ENCODE measurements around the gene RAB3GAP1.

Gene RAB3GAP1

DNA sequence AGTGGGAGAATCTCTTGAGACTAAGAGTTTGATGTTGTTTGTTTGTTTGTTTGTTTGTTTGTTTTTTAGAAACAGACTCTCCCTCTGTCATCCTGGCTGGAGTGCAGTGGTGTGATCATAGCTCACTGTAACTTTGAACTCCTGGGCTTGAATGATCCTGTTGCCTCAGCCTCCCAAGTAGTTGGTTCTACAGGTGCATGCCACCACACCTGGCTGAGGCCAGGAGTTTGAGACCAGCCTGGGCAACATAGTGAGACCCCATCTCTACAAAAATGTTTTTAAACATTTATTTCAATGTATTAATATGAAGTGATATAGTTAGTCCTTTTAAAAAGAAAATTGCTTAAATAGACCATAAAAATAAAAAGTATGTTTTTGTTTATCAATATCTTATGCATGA lies 40.5 kb upstream of the RAB3GAP1 start:
- Histone ChIP-seq H3K9me3 (ENCODE audit: low read length) (no peaks in the 10 kb centered on the region), H3K27ac (ENCODE audit: low read depth, low read length, poor library complexity, severe bottlenecking) (no peak overlapping the region), H2AFZ (ENCODE audit: low read length) (no peak overlapping the region), H3K27me3 (ENCODE audit: insufficient read depth, low read length) (no peaks in the 10 kb centered on the region), H3K36me3 (ENCODE audit: insufficient read depth, low read length) (no peaks in the 10 kb centered on the region; the same call in 1 of the 2 replicates), H3F3A (ENCODE audit: insufficient read depth, low read length) (no peaks in the 10 kb centered on the region), H3K9ac (ENCODE audit: low read length) (no peak overlapping the region), H3K79me2 (ENCODE audit: insufficient read depth, low read length) (no peaks in the 10 kb centered on the region), H3K4me2 (ENCODE audit: low read length) (no peak overlapping the region), H3K9me2 (ENCODE audit: low read depth, low read length) (no peaks in the 10 kb centered on the region), H3K4me1 (ENCODE audit: insufficient read depth, low read length, severe bottlenecking) (no peaks in the 10 kb centered on the region), H3K4me3 (ENCODE audit: low read depth, low read length, poor library complexity, severe bottlenecking) (no peak overlapping the region), H4K20me1 (ENCODE audit: insufficient read depth, low read length) (no peaks in the 10 kb centered on the region)
- TF ChIP-seq, protein P1, sequence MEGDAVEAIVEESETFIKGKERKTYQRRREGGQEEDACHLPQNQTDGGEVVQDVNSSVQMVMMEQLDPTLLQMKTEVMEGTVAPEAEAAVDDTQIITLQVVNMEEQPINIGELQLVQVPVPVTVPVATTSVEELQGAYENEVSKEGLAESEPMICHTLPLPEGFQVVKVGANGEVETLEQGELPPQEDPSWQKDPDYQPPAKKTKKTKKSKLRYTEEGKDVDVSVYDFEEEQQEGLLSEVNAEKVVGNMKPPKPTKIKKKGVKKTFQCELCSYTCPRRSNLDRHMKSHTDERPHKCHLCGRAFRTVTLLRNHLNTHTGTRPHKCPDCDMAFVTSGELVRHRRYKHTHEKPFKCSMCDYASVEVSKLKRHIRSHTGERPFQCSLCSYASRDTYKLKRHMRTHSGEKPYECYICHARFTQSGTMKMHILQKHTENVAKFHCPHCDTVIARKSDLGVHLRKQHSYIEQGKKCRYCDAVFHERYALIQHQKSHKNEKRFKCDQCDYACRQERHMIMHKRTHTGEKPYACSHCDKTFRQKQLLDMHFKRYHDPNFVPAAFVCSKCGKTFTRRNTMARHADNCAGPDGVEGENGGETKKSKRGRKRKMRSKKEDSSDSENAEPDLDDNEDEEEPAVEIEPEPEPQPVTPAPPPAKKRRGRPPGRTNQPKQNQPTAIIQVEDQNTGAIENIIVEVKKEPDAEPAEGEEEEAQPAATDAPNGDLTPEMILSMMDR (IDR thresholded peaks at IDR 0.05; ENCODE audit: low read length): no peak
- no peak for TF ChIP-seq EZH2 (IDR thresholded peaks at IDR 0.05; ENCODE audit: borderline replicate concordance, low read length)

DNA sequence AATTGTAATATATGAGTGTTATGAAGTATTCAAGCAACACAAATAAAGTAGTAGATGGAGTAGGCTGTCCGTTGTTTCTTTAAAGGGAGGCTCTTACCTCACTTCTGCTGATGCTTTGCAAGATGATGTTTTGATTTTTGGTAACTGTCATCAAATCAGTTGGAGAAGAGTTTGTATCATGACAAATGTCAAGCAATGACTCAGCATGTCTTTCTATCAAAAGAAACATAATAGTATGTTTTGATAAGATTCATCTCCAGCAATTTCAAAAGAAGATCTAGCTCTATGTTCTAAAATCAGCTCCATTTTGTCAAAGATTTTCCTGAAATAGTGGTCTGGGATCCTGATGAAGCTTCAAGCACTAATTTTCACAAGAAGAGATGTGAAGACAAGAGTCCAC lies 30.5 kb upstream of the RAB3GAP1 start:
- Histone ChIP-seq H3K9me2 (ENCODE audit: low read depth, low read length) (no peaks in the 10 kb centered on the region), H3K36me3 (ENCODE audit: insufficient read depth, low read length) (no peaks in the 10 kb centered on the region; the same call in 1 of the 2 replicates), H3K79me2 (ENCODE audit: insufficient read depth, low read length) (no peaks in the 10 kb centered on the region), H3K4me1 (ENCODE audit: insufficient read depth, low read length, severe bottlenecking) (no peaks in the 10 kb centered on the region), H3K9ac (ENCODE audit: low read length) (no peak overlapping the region), H2AFZ (ENCODE audit: low read length) (no peak overlapping the region), H3F3A (ENCODE audit: insufficient read depth, low read length) (no peaks in the 10 kb centered on the region), H3K4me3 (ENCODE audit: low read depth, low read length, poor library complexity, severe bottlenecking) (no peak overlapping the region), H3K27me3 (ENCODE audit: insufficient read depth, low read length) (no peaks in the 10 kb centered on the region), H4K20me1 (ENCODE audit: insufficient read depth, low read length) (no peaks in the 10 kb centered on the region), H3K9me3 (ENCODE audit: low read length) (no peaks in the 10 kb centered on the region), H3K4me2 (ENCODE audit: low read length) (no peak overlapping the region), H3K27ac (ENCODE audit: low read depth, low read length, poor library complexity, severe bottlenecking) (no peak overlapping the region)
- no peak for TF ChIP-seq EZH2 (IDR thresholded peaks at IDR 0.05; ENCODE audit: borderline replicate concordance, low read length)
- TF ChIP-seq, protein P1 (IDR thresholded peaks at IDR 0.05; ENCODE audit: low read length): no peak

DNA sequence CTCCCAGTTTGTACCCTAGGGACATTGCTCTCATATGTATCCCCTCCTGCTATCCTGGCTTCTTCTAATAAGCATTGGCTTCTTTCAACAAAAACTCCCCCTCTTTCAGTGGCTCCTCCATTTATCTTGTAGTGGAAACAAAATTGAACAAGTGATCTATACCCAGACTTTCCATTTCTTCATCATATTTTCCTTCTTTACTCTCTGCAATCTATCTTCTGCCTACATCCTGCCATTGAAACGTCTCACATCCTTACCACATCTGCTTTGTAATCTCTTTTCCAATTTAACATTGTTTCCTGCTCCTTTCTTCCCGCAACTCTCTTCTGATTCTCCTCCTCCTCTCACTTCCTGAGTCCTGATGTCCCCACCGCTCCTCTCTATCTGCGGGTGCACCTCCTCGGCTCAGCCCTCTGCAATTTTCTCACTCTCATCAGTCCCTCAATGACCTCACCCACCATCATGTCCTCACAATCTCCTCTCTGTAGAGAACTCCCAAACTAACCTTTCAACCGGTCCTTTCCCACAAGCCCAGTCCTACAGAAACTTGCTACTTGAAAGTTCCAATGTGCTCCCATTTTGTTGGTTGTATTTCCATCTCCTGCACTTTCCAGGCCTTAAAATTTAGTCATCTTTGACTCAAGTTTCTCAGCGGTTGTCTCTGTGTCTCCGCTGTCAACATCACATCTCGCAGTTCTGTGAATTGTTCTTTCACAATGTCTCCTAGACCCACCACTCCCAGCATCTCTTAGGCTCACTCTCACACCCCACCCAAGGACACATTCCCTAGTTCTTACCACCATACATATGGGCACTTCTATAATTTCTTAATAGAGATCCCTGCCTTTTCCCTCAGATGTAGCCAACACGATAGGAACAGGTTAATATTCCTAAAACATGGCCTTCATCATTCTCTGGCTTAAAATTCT lies 28.9 kb upstream of the RAB3GAP1 start:
- no peak for TF ChIP-seq EZH2 (IDR thresholded peaks at IDR 0.05; ENCODE audit: borderline replicate concordance, low read length)
- TF ChIP-seq, protein P1 (IDR thresholded peaks at IDR 0.05; ENCODE audit: low read length): no peak
- H2AFZ ChIP-seq (ENCODE audit: low read length): no peak overlapping the region
- no peaks in the 10 kb centered on the region for H3K27me3 ChIP-seq (ENCODE audit: insufficient read depth, low read length)
- H3K79me2 ChIP-seq (ENCODE audit: insufficient read depth, low read length): no peaks in the 10 kb centered on the region
- no peaks in the 10 kb centered on the region for H3K9me3 ChIP-seq (ENCODE audit: low read length)
- H3K9ac ChIP-seq (ENCODE audit: low read length): no peak overlapping the region
- no peaks in the 10 kb centered on the region for H3K9me2 ChIP-seq (ENCODE audit: low read depth, low read length)
- no peak overlapping the region for H3K4me2 ChIP-seq (ENCODE audit: low read length)
- H3K27ac ChIP-seq (ENCODE audit: low read depth, low read length, poor library complexity, severe bottlenecking): no peak overlapping the region
- H3K36me3 ChIP-seq (ENCODE audit: insufficient read depth, low read length): no peaks in the 10 kb centered on the region
- H3K4me3 ChIP-seq (ENCODE audit: low read depth, low read length, poor library complexity, severe bottlenecking): no peak overlapping the region
- no peaks in the 10 kb centered on the region for H3K4me1 ChIP-seq (ENCODE audit: insufficient read depth, low read length, severe bottlenecking)
- H4K20me1 ChIP-seq (ENCODE audit: insufficient read depth, low read length): no peaks in the 10 kb centered on the region
- H3F3A ChIP-seq (ENCODE audit: insufficient read depth, low read length): no peaks in the 10 kb centered on the region

Measured in OCI-LY1 (cell line).